ENCODE results near the gene RNF169.

GRCh38 chr11:74871037-74871436 is 122.4 kb downstream of the RNF169 start:
- TF ChIP-seq, protein P1, sequence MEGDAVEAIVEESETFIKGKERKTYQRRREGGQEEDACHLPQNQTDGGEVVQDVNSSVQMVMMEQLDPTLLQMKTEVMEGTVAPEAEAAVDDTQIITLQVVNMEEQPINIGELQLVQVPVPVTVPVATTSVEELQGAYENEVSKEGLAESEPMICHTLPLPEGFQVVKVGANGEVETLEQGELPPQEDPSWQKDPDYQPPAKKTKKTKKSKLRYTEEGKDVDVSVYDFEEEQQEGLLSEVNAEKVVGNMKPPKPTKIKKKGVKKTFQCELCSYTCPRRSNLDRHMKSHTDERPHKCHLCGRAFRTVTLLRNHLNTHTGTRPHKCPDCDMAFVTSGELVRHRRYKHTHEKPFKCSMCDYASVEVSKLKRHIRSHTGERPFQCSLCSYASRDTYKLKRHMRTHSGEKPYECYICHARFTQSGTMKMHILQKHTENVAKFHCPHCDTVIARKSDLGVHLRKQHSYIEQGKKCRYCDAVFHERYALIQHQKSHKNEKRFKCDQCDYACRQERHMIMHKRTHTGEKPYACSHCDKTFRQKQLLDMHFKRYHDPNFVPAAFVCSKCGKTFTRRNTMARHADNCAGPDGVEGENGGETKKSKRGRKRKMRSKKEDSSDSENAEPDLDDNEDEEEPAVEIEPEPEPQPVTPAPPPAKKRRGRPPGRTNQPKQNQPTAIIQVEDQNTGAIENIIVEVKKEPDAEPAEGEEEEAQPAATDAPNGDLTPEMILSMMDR (IDR thresholded peaks at IDR 0.05) = no peak
- TF ChIP-seq POLR2A (IDR thresholded peaks at IDR 0.05) = no peak
